ENCODE measurements around the gene MYO1C.

The MYO1C gene

GRCh38 chr17:1484676-1485422 lies 7.6 kb downstream of the MYO1C start:
- no peak for DNase-seq (ENCODE audit: low spot score)

- no peak for DNase-seq (ENCODE audit: low spot score)
Measured at GRCh38 chr17:1484060-1484535, 8.4 kb downstream of the MYO1C start.

GRCh38 chr17:1482680-1483079 lies 9.8 kb downstream of the MYO1C start:
- no peak for DNase-seq (ENCODE audit: low spot score)

DNA sequence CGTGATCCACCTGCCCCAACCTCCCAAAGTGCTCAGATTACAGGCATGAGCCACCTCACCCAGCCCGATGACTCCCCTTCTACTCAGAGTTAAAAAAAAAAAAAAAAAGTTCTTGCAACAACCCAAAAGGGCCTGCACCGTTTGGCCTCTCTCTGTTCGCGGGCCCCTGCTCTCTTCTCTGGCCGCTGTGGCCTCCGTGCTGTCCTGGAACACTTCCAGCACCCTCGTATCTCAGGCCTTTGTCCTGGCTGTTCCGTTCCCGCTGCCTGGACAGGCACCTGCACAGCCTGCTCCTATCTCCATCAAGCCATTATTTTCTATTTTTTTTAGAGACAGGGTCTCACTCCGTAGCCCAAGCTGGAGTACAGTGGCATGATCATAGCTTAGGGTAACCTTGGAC lies 10.8 kb downstream of the MYO1C start:
- no peak for DNase-seq (ENCODE audit: low spot score)

DNA sequence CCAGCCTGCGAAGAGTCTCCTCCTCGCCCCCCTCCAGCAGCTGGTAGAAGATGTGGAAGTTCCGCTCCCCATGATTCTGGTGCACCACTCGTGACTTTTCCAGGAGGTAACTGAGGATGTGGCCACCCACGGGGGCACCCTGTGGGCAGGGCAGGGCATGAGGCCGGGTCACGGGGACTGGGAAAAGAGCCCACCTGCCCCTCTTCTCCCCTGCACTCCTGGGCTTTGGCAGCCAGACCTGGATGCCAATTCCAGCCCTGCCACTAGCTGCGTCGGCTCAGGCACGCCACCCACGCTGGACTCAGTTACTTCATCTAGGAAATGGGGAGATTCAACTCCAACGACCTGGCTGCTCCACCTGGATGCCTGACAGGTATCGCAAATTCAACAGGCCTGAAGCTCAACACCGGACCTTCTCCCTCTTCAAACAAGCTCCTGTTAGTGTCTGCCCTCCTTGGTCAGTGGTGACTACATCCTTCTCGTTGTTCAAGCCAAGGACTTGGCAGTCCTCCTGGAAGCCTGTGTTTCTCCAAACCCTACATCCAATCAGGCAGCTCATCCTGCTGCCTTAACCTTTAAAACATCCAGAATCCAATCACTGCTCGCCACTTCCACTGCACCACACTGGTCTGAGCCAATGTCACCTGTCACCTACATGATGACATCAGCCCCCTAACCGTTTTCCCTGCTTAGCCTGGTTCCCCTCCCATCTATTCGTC lies 11.6 kb downstream of the MYO1C start:
- DNase-seq (ENCODE audit: low spot score) = no peak

DNA sequence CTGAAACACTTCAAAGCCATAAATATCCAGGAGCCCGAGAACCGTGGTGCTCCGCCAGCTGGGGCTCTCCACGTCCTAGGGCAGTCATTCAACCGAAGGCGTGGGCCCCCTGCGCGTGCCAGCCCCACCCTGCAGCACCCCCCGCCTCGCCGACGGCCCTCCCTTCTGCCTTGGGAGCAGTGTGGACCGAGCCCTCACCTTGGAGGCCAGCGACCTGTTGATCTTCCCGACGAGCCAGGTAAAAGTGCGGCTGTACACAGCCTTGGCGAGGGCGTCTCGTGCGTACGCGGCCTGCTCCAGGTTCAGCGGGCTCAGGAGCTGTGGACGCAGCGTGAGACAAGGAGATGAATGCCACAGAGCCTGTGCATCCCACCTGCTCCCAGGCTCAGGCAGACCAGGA lies 14.1 kb downstream of the MYO1C start:
- no peak for DNase-seq (ENCODE audit: low spot score)

GRCh38 chr17:1475321-1475854 lies 17.1 kb downstream of the MYO1C start:
- no peak for DNase-seq (ENCODE audit: low spot score)

DNA sequence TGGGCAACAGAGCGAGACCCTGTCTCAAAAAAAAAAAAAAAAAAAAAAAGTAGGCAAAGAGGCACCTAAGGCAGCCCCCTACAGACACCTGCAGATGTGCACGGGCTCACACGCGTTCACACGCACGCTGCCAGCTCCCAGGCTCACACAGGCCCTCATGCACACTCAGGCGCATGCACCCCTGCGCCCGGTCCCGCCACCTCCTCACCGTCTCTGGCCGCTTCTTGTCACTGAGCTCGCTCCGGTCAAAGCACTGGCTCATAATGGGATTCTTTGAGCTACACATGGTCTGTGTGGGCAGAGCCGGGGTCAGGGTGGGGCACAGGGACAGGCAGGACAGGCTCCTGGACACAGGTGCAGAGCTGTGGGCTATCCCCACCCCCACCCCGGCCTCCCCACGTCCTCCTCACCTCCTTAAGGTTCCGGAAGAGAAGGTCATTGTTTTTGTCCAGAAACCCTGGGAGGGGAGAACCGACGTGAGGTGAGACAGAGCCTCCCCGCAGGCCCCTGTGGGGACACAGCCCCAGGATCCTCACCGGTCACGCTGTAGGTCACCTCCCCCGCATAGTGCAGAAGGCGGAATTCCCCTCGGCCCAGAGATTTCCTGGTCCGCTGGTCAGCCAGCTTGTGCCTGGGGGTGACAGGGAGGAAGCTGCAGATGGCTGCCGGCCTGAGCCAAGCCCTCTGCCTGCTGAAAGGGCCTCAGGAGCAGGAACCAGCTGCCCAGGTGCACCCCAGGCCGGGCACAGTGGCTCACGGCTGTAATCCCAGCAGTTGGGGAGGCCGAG lies 17.9 kb downstream of the MYO1C start:
- no peak for DNase-seq (ENCODE audit: low spot score)

GRCh38 chr17:1473841-1474240 lies 18.6 kb downstream of the MYO1C start:
- peak; percentile 66 for DNase-seq (ENCODE audit: low spot score)

DNA sequence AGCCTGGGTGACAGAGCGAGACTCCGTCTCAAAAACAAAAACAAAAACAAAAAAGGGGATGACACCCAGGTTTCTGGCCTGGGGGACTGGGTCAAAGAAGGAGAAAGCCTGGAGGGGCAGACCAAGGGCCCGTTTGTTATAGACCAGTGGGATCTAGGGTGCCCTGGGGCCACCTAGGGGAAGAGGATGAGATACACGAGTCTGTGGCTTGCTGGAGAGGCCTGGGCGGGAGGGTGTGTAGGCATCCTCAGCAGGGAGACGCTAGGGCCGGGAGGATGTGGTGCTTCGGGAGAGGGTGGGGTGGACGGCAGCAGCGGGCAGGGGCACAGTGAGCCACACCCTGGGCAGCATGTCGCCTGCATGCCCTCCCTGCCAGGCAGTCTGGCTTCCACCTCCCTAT lies 19.3 kb downstream of the MYO1C start:
- DNase-seq (ENCODE audit: low spot score) = no peak

- DNase-seq (ENCODE audit: low spot score) = no peak
Measured at GRCh38 chr17:1471911-1472821, 20.3 kb downstream of the MYO1C start.

GRCh38 chr17:1471490-1471889 lies 21.0 kb downstream of the MYO1C start:
- no peak for DNase-seq (ENCODE audit: low spot score)

DNA sequence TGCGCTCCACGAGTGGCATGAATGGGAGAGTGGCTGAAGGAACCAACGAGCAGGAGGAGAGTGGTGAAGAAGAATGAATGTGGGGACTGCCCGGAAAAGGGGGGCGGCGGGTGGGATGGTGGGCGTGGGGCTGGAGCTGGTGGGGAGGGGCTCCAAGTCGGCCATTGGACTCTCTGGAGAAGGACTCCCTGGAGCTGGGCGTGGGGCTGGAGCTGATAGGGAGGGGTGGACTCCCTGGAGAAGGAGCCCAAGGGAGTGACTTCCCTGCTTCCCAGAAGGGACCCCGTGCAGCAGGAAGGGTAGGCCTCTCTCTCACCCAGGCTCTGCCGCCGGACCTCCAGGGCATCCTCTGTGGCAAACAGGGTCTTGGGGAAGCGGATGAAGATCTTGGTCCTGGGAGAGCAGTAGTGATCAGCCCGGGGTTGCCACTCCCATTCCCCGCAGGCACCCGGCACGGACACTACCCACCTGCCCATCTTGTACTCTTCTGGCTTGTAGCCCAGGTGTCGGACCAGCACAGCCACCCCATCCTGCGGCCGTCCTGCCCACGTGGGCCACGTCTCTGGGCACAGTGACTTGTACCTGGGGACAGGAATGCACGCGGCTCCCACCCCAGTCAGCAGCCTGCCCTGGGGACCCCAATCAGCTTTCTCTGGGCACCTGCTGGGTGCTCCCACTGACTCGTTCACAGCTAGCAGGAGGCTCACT lies 21.6 kb downstream of the MYO1C start:
- no peak for DNase-seq (ENCODE audit: low spot score)

- DNase-seq (ENCODE audit: low spot score) = no peak
Measured at GRCh38 chr17:1470071-1470754, 22.3 kb downstream of the MYO1C start.

DNA sequence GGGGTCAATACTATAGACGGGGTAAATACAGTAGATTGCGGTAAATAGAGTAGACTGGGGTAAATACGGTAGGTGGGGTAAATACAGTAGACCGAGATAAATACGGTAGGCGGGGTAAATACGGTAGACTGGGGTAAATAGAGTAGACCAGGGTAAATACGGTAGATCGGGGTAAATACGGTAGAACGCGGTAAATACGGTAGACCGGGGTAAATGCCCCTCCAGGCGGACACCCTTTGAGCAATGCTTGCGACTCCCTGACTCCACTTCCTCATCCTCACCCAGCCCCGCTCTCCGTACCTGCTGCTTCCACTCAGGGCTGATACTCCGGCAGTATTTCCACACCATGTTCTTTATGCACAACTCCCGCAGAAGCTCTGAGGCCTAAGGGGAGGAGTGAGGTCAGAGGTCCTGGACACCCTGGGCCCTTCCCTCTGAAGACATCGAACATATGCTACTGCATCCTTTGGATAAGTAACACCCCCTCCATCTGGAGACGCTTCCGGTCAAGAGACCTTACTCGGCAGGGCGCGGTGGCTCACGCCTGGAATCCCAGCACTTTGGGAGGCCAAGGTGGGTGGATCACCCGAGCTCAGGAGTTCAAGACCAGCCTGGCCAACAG lies 23.1 kb downstream of the MYO1C start:
- no peak for DNase-seq (ENCODE audit: low spot score)

GRCh38 chr17:1467898-1468492 lies 24.5 kb downstream of the MYO1C start:
- DNase-seq (ENCODE audit: low spot score) = no peak

GRCh38 chr17:1467258-1467657 lies 25.2 kb downstream of the MYO1C start:
- no peak for DNase-seq (ENCODE audit: low spot score)

DNA sequence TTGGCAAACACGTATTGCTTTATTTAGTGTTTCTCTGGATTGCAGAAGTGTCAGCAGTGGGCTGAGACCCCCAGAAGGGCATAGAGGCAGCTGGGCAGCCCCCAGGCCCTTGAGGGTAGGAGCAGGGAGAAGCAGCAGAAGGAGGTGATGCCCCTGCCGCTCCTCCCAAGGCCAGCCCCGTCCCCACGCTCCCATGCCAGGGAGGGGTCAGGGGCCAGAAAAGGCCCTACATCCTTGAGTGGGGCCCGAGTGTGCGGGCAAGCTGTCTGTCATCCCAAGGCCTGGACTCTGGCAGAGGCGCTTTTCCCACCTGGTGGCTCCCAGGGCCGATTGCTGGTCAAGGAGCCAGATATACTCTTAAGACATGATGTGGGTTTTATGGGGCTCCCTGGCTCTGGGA lies 28.3 kb downstream of the MYO1C start:
- no peak for DNase-seq (ENCODE audit: low spot score)

Measured in putamen (tissue), 1 donor.